HEK293 (cell line): Measurements from ENCODE around the gene NOG.

ENCODE experiments used
- AEBP2 ChIP-seq: fragments of 450-650 bp; formaldehyde crosslinking; IDR thresholded peaks from 2 replicates; pipeline ENCODE4 v1.5.1; 2016; ENCODE audit warnings: missing biosample characterization, missing genetic modification characterization, borderline replicate concordance
- ELK4 ChIP-seq: IDR thresholded peaks from 2 replicates; pipeline ENCODE4 v1.6.1; 2011; ENCODE audit warnings: mild to moderate bottlenecking, low read depth, low read length, borderline replicate concordance
- HIC1 ChIP-seq: fragments of 450-650 bp; formaldehyde crosslinking; IDR thresholded peaks from 2 replicates; pipeline ENCODE4 v1.5.1; 2016; ENCODE audit warnings: missing biosample characterization, missing genetic modification characterization
- SP7 ChIP-seq: fragments of 450-650 bp; formaldehyde crosslinking; IDR thresholded peaks from 2 replicates; pipeline ENCODE4 v1.5.1; 2016; ENCODE audit warnings: missing biosample characterization, missing genetic modification characterization
- ZBTB10 ChIP-seq: fragments of 450-650 bp; formaldehyde crosslinking; IDR thresholded peaks from 2 replicates; pipeline ENCODE4 v1.5.1; 2016; ENCODE audit warnings: missing biosample characterization, missing genetic modification characterization
- ZNF138 ChIP-seq: fragments of 450-650 bp; formaldehyde crosslinking; IDR thresholded peaks from 2 replicates; pipeline ENCODE4 v1.5.1; 2016; ENCODE audit warnings: missing biosample characterization, missing genetic modification characterization, borderline replicate concordance
- ZNF335 ChIP-seq: fragments of 450-650 bp; formaldehyde crosslinking; conservative IDR thresholded peaks from 2 replicates; pipeline ENCODE4 v1.5.1; 2016; ENCODE audit warnings: missing biosample characterization, missing genetic modification characterization
- ZNF501 ChIP-seq: fragments of 450-650 bp; formaldehyde crosslinking; IDR thresholded peaks from 2 replicates; pipeline ENCODE4 v1.5.1; 2016; ENCODE audit warnings: missing biosample characterization, missing genetic modification characterization
- ZNF558 ChIP-seq: fragments of 450-650 bp; formaldehyde crosslinking; IDR thresholded peaks from 2 replicates; pipeline ENCODE4 v1.5.1; 2016; ENCODE audit warnings: missing biosample characterization, missing genetic modification characterization
- ZNF624 ChIP-seq: fragments of 450-650 bp; formaldehyde crosslinking; IDR thresholded peaks from 2 replicates; pipeline ENCODE4 v1.5.1; 2017; ENCODE audit warnings: missing biosample characterization, missing genetic modification characterization
- ZNF791 ChIP-seq: fragments of 450-650 bp; formaldehyde crosslinking; IDR thresholded peaks from 2 replicates; pipeline ENCODE4 v1.5.1; 2016; ENCODE audit warnings: missing biosample characterization, missing genetic modification characterization
- TF ChIP-seq, protein P1 (sequence below): fragments of 450-650 bp; formaldehyde crosslinking; conservative IDR thresholded peaks from 2 replicates; pipeline ENCODE4 v1.5.1; 2016; ENCODE audit warnings: low read depth, missing biosample characterization, missing genetic modification characterization
- TF ChIP-seq, protein P2 (sequence below): fragments of 450-650 bp; formaldehyde crosslinking; IDR thresholded peaks from 2 replicates; pipeline ENCODE4 v1.5.1; 2016; ENCODE audit warnings: missing biosample characterization, missing genetic modification characterization
- TF ChIP-seq, protein P3 (sequence below): fragments of 450-650 bp; formaldehyde crosslinking; IDR thresholded peaks from 2 replicates; pipeline ENCODE4 v1.5.1; 2016; ENCODE audit warnings: missing biosample characterization, missing genetic modification characterization
- TF ChIP-seq, protein P4 (sequence below): fragments of 450-650 bp; formaldehyde crosslinking; IDR thresholded peaks from 2 replicates; pipeline ENCODE4 v1.5.1; 2016; ENCODE audit warnings: missing biosample characterization, missing genetic modification characterization, low read depth
- TF ChIP-seq, protein P5 (sequence below): fragments of 450-650 bp; formaldehyde crosslinking; conservative IDR thresholded peaks from 2 replicates; pipeline ENCODE4 v1.5.1; 2016; ENCODE audit warnings: low read depth, missing biosample characterization, missing genetic modification characterization

Gene NOG

DNA sequence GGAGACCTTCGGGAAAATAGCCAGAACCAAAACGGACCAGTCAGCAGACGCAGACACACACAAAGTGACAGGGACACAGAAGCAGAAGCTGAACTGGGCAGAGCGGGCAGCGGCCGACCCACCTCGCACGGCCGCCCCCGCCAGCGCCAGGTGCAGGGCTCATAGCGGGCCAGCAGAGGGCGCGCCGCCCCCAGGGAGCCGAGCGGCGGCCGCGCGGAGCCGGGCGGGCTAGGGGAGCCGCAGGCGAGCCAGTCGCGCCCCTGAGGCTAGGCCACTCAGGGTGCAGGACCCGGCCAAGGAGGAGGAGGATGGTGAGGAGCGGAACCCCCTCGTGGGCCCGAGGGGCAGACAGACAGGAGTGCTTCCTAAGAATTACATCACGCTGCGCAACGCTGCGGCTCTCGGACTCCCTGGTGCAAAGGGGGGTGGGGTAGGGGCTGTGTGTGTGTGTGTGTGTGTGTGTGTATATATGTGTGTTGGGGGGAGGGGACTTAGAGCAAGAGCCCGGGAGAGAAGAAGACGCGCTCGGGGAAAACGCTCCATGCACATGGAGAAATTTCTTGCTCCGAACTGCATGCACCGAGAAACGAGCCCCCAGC lies 913 bp upstream of the NOG start (continued):
- TF ChIP-seq, protein P1, sequence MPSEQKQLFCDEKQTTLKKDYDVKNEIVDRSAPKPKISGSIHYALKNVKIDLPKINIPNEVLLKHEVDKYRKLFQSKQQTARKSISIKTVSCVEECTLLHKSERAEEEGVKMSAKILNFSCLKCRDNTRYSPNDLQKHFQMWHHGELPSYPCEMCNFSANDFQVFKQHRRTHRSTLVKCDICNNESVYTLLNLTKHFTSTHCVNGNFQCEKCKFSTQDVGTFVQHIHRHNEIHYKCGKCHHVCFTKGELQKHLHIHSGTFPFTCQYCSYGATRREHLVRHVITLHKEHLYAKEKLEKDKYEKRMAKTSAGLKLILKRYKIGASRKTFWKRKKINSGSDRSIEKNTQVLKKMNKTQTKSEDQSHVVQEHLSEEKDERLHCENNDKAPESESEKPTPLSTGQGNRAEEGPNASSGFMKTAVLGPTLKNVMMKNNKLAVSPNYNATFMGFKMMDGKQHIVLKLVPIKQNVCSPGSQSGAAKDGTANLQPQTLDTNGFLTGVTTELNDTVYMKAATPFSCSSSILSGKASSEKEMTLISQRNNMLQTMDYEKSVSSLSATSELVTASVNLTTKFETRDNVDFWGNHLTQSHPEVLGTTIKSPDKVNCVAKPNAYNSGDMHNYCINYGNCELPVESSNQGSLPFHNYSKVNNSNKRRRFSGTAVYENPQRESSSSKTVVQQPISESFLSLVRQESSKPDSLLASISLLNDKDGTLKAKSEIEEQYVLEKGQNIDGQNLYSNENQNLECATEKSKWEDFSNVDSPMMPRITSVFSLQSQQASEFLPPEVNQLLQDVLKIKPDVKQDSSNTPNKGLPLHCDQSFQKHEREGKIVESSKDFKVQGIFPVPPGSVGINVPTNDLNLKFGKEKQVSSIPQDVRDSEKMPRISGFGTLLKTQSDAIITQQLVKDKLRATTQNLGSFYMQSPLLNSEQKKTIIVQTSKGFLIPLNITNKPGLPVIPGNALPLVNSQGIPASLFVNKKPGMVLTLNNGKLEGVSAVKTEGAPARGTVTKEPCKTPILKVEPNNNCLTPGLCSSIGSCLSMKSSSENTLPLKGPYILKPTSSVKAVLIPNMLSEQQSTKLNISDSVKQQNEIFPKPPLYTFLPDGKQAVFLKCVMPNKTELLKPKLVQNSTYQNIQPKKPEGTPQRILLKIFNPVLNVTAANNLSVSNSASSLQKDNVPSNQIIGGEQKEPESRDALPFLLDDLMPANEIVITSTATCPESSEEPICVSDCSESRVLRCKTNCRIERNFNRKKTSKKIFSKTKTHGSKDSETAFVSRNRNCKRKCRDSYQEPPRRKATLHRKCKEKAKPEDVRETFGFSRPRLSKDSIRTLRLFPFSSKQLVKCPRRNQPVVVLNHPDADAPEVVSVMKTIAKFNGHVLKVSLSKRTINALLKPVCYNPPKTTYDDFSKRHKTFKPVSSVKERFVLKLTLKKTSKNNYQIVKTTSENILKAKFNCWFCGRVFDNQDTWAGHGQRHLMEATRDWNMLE (tag by site-specific recombination), result no peak
- TF ChIP-seq ELK4 (no peak), AEBP2 (tag by site-specific recombination) (no peak), ZNF558 (tag by site-specific recombination) (no peak), ZNF624 (tag by site-specific recombination) (no peak), HIC1 (tag by site-specific recombination) (peak; percentile 76), ZBTB10 (tag by site-specific recombination) (peak; percentile 99), ZNF791 (tag by site-specific recombination) (no peak), ZNF501 (tag by site-specific recombination) (peak; percentile 92), SP7 (peak; percentile 88), ZNF335 (tag by site-specific recombination) (peak; percentile 94), ZNF138 (no peak)
- TF ChIP-seq, protein P2, sequence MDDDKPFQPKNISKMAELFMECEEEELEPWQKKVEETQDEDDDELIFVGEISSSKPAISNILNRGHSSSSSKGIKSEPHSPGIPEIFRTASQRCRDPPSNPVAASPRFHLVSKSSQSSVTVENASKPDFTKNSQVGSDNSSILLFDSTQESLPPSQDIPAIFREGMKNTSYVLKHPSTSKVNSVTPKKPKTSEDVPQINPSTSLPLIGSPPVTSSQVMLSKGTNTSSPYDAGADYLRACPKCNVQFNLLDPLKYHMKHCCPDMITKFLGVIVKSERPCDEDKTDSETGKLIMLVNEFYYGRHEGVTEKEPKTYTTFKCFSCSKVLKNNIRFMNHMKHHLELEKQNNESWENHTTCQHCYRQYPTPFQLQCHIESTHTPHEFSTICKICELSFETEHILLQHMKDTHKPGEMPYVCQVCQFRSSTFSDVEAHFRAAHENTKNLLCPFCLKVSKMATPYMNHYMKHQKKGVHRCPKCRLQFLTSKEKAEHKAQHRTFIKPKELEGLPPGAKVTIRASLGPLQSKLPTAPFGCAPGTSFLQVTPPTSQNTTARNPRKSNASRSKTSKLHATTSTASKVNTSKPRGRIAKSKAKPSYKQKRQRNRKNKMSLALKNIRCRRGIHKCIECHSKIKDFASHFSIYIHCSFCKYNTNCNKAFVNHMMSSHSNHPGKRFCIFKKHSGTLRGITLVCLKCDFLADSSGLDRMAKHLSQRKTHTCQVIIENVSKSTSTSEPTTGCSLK (tag by site-specific recombination), result no peak
- TF ChIP-seq, protein P3, sequence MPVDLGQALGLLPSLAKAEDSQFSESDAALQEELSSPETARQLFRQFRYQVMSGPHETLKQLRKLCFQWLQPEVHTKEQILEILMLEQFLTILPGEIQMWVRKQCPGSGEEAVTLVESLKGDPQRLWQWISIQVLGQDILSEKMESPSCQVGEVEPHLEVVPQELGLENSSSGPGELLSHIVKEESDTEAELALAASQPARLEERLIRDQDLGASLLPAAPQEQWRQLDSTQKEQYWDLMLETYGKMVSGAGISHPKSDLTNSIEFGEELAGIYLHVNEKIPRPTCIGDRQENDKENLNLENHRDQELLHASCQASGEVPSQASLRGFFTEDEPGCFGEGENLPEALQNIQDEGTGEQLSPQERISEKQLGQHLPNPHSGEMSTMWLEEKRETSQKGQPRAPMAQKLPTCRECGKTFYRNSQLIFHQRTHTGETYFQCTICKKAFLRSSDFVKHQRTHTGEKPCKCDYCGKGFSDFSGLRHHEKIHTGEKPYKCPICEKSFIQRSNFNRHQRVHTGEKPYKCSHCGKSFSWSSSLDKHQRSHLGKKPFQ (tag by site-specific recombination), result no peak
- TF ChIP-seq, protein P4, sequence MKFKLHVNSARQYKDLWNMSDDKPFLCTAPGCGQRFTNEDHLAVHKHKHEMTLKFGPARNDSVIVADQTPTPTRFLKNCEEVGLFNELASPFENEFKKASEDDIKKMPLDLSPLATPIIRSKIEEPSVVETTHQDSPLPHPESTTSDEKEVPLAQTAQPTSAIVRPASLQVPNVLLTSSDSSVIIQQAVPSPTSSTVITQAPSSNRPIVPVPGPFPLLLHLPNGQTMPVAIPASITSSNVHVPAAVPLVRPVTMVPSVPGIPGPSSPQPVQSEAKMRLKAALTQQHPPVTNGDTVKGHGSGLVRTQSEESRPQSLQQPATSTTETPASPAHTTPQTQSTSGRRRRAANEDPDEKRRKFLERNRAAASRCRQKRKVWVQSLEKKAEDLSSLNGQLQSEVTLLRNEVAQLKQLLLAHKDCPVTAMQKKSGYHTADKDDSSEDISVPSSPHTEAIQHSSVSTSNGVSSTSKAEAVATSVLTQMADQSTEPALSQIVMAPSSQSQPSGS (tag by site-specific recombination), result no peak
- TF ChIP-seq, protein P5, sequence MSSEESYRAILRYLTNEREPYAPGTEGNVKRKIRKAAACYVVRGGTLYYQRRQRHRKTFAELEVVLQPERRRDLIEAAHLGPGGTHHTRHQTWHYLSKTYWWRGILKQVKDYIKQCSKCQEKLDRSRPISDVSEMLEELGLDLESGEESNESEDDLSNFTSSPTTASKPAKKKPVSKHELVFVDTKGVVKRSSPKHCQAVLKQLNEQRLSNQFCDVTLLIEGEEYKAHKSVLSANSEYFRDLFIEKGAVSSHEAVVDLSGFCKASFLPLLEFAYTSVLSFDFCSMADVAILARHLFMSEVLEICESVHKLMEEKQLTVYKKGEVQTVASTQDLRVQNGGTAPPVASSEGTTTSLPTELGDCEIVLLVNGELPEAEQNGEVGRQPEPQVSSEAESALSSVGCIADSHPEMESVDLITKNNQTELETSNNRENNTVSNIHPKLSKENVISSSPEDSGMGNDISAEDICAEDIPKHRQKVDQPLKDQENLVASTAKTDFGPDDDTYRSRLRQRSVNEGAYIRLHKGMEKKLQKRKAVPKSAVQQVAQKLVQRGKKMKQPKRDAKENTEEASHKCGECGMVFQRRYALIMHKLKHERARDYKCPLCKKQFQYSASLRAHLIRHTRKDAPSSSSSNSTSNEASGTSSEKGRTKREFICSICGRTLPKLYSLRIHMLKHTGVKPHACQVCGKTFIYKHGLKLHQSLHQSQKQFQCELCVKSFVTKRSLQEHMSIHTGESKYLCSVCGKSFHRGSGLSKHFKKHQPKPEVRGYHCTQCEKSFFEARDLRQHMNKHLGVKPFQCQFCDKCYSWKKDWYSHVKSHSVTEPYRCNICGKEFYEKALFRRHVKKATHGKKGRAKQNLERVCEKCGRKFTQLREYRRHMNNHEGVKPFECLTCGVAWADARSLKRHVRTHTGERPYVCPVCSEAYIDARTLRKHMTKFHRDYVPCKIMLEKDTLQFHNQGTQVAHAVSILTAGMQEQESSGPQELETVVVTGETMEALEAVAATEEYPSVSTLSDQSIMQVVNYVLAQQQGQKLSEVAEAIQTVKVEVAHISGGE (tag by site-specific recombination), result peak; percentile 36; the same call in 1 of the 2 replicates
